ENCODE measurements around the gene IFT25.
"Not testable (repeated sequence)": the region's sequence is repeated elsewhere in the genome, so short reads cannot be mapped to it uniquely, and the experiment has no call there.

IFT25 gene

GRCh38 chr1:53945433-53946251 lies at the start of gene IFT25:
Gene IFT25, minus strand, starts transcription at chr1:53945699. Its CDS starts 5,617 bp downstream, at chr1:53940082.
- FAIRE-seq (peak; percentile 82), DNase-seq (ENCODE audit: insufficient read length, low spot score) (peak; percentile 66)

- DNase-seq (ENCODE audit: insufficient read length, low spot score); FAIRE-seq: not testable (repeated sequence)
Measured at GRCh38 chr1:53994516-53994915, 49.0 kb upstream of the IFT25 start.

GRCh38 chr1:53992085-53992874 lies 46.8 kb upstream of the IFT25 start:
- DNase-seq (ENCODE audit: insufficient read length, low spot score), result no peak
- FAIRE-seq, result no peak

- FAIRE-seq (no peak), DNase-seq (ENCODE audit: insufficient read length, low spot score) (no peak)
Measured at GRCh38 chr1:53987880-53988279, 42.4 kb upstream of the IFT25 start.

GRCh38 chr1:53986458-53986857 lies 41.0 kb upstream of the IFT25 start:
- FAIRE-seq (no peak), DNase-seq (ENCODE audit: insufficient read length, low spot score) (no peak)

GRCh38 chr1:53984726-53985125 lies 39.2 kb upstream of the IFT25 start:
- no peak for DNase-seq (ENCODE audit: insufficient read length, low spot score)
- FAIRE-seq, result no peak

- DNase-seq (ENCODE audit: insufficient read length, low spot score) (no peak), FAIRE-seq (no peak)
Measured at GRCh38 chr1:53982763-53983104, 37.2 kb upstream of the IFT25 start.

- DNase-seq (ENCODE audit: insufficient read length, low spot score), result no peak
- FAIRE-seq, result no peak
Measured at GRCh38 chr1:53982034-53982762, 36.7 kb upstream of the IFT25 start.

GRCh38 chr1:53981220-53981619 lies 35.7 kb upstream of the IFT25 start:
- FAIRE-seq, result no peak

GRCh38 chr1:53979712-53980450 lies 34.4 kb upstream of the IFT25 start:
- FAIRE-seq (no peak), DNase-seq (ENCODE audit: insufficient read length, low spot score) (no peak)

More at GRCh38 chr1:53981220-53981619, 35.7 kb upstream of the IFT25 start:
- DNase-seq (ENCODE audit: insufficient read length, low spot score), result no peak

GRCh38 chr1:53975861-53976260 lies 30.4 kb upstream of the IFT25 start:
- no peak for FAIRE-seq

GRCh38 chr1:53971718-53972117 lies 26.2 kb upstream of the IFT25 start:
- no peak for DNase-seq (ENCODE audit: insufficient read length, low spot score)
- no peak for FAIRE-seq

More at GRCh38 chr1:53975861-53976260, 30.4 kb upstream of the IFT25 start:
- no peak for DNase-seq (ENCODE audit: insufficient read length, low spot score)

GRCh38 chr1:53969323-53969722 lies 23.8 kb upstream of the IFT25 start:
- DNase-seq (ENCODE audit: insufficient read length, low spot score); FAIRE-seq: not testable (repeated sequence)

- DNase-seq (ENCODE audit: insufficient read length, low spot score) (no peak), FAIRE-seq (no peak)
Measured at GRCh38 chr1:53968125-53968513, 22.6 kb upstream of the IFT25 start.

GRCh38 chr1:53967409-53968124 lies 22.1 kb upstream of the IFT25 start:
- FAIRE-seq, result no peak
- no peak for DNase-seq (ENCODE audit: insufficient read length, low spot score)

- FAIRE-seq, result no peak
- DNase-seq (ENCODE audit: insufficient read length, low spot score), result no peak
Measured at GRCh38 chr1:53966794-53967193, 21.3 kb upstream of the IFT25 start.

GRCh38 chr1:53964109-53964508 lies 18.6 kb upstream of the IFT25 start:
- DNase-seq (ENCODE audit: insufficient read length, low spot score) (no peak), FAIRE-seq (no peak)

GRCh38 chr1:53963460-53963859 lies 18.0 kb upstream of the IFT25 start:
- DNase-seq (ENCODE audit: insufficient read length, low spot score), result no peak
- no peak for FAIRE-seq

GRCh38 chr1:53962395-53962794 lies 16.9 kb upstream of the IFT25 start:
- FAIRE-seq (no peak), DNase-seq (ENCODE audit: insufficient read length, low spot score) (no peak)
